Bronchial epithelial cell (primary cell): ENCODE results near the gene KIAA0513. TPM values are rescaled to one million over a fixed set of nuclear protein-coding genes. Genes with fewer than 3 reads are reported as not detected.

Source experiments
- DNase-seq: peaks from one replicate; pipeline ENCODE4 v3.0.0-alpha.2; 2010; ENCODE audit warnings: low read depth
- FAIRE-seq: peaks from 2 replicates; lab custom pipeline; 2011; peaks lifted over from hg19 to GRCh38; lab: Jason Lieb, UNC
- H3K27me3 ChIP-seq: 2 replicates; pipeline ENCODE4 v1.5.1; 2011; ENCODE audit warnings: low read length; ENCODE audit not compliant: control insufficient read depth, insufficient read depth
- H3K36me3 ChIP-seq: 2 replicates; pipeline ENCODE4 v1.5.1; 2011; ENCODE audit warnings: low read length; ENCODE audit not compliant: control insufficient read depth, insufficient read depth
- H3K4me3 ChIP-seq: 2 replicates; pipeline ENCODE4 v1.5.1; 2011; ENCODE audit warnings: mild to moderate bottlenecking, low read depth, low read length, control low read depth
- total RNA-seq: library from RNA; depleted of rRNA; stranded (reverse); fragments of >200 nt; gene quantifications from 2 replicates; pipeline ENCODE4 v1.2.1, GENCODE V29; 2014
- TF ChIP-seq, protein P1 (sequence below): IDR thresholded peaks from 2 replicates; pipeline ENCODE4 v1.5.1; 2011; ENCODE audit warnings: mild to moderate bottlenecking, moderate library complexity, low read length, control low read depth, inconsistent platforms; ENCODE audit not compliant: insufficient read depth, severe bottlenecking

KIAA0513 gene
- total RNA-seq, 1 donor from 2014 or later = 7.1 TPM

DNA sequence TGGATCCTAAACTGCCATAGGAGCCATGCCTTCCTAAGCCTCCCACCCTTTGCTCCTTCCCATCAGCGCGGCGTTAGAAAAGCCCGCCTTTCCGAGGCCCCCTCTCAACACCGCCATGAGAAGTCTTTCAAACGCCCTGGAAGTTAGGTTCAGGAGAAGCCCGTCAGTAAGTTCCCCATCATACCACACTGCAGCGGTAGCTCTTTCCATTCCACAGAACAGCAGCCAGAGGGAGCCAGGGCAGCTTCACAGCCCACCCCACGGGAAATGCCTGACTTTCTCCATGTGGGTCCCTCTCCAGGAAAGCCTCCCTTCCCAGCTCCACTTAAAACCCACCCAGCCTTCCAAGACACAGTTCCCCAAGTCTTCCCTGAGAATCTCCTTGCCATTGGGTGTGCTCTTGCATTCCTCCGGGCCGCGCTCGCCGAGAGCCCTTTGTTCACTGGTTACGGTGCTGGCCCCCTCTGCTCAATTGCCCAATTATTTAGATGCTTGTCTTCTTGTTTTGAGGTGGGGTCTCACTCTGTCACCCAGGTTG is 28.7 kb downstream of the KIAA0513 start:
- TF ChIP-seq, protein P1, sequence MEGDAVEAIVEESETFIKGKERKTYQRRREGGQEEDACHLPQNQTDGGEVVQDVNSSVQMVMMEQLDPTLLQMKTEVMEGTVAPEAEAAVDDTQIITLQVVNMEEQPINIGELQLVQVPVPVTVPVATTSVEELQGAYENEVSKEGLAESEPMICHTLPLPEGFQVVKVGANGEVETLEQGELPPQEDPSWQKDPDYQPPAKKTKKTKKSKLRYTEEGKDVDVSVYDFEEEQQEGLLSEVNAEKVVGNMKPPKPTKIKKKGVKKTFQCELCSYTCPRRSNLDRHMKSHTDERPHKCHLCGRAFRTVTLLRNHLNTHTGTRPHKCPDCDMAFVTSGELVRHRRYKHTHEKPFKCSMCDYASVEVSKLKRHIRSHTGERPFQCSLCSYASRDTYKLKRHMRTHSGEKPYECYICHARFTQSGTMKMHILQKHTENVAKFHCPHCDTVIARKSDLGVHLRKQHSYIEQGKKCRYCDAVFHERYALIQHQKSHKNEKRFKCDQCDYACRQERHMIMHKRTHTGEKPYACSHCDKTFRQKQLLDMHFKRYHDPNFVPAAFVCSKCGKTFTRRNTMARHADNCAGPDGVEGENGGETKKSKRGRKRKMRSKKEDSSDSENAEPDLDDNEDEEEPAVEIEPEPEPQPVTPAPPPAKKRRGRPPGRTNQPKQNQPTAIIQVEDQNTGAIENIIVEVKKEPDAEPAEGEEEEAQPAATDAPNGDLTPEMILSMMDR = peak; percentile 6
- FAIRE-seq (no peak), DNase-seq (no peak)
- Histone ChIP-seq H3K4me3 (no peak overlapping the region), H3K27me3 (no peaks in the 10 kb centered on the region), H3K36me3 (no peaks in the 10 kb centered on the region)

DNA sequence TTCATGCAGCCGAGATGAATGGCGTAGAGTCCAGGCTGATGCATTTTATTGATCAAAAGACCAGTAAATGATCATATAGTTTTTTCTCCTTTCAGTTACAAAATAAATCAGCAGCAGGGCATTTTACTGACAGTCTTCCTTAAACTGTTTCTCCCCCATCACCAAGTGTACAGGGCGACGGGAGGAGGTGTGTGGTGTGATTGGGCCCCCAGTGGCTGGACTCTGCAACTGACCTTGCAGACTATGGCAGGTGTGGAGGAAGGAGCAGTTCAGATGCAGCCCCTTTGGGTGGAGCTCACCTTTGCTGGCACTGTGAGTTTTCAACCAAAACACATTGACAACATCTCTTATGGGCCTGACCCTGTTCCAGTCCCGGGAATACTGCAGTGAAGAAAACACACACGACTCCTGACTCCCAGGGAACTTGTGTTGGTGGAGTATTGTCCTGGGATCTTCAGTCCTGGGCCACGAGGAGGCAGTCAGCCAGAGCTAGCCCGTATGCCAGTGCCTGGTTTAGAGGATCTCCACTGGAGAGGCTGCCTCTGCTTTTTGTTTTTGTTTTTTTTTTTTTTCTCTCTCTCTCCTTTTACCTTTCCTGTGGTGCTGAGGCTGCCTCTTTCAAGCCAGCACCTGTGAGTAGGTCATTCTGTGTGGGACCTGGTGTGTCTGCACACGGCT is 29.8 kb downstream of the KIAA0513 start:
- no peak for FAIRE-seq
- Histone ChIP-seq H3K4me3 (no peak overlapping the region), H3K27me3 (no peaks in the 10 kb centered on the region), H3K36me3 (no peaks in the 10 kb centered on the region)
- TF ChIP-seq, protein P1 = peak; percentile 31
- no peak for DNase-seq

GRCh38 chr16:85057948-85058347 is 30.4 kb downstream of the KIAA0513 start:
- no peak overlapping the region for H3K4me3 ChIP-seq

DNA sequence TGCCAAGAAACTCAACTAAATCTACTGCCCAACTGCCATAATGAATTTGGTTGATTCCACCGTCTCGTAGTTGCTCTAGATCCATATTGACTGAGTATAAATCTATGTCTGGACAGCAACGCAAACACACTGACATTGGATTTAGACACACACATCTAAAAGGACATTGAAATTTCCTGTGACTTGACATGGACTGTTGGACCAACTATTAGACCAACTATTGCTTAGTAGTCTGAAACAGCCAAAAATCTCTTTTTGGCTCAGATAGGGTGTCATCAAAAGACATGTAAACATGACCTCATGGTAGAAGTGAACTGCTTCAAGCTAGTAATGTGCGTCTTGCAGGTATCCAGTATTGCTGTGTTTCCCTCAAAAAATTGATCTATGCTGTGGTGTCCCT is 31.3 kb downstream of the KIAA0513 start:
- Histone ChIP-seq H3K4me3 (no peak overlapping the region), H3K36me3 (no peaks in the 10 kb centered on the region), H3K27me3 (no peaks in the 10 kb centered on the region)
- FAIRE-seq (no peak), DNase-seq (no peak)
- TF ChIP-seq, protein P1 = no peak

More at GRCh38 chr16:85057948-85058347, 30.4 kb downstream of the KIAA0513 start:
- no peaks in the 10 kb centered on the region for H3K36me3 ChIP-seq
- TF ChIP-seq, protein P1 = no peak
- DNase-seq = no peak
- no peak for FAIRE-seq
- H3K27me3 ChIP-seq = no peaks in the 10 kb centered on the region

GRCh38 chr16:85061566-85061965 is 34.0 kb downstream of the KIAA0513 start:
- TF ChIP-seq, protein P1 = no peak
- DNase-seq (no peak), FAIRE-seq (no peak)

More at GRCh38 chr16:85061566-85061965, 34.0 kb downstream of the KIAA0513 start:
- Histone ChIP-seq H3K27me3 (no peaks in the 10 kb centered on the region), H3K4me3 (no peak overlapping the region), H3K36me3 (no peaks in the 10 kb centered on the region)
